Left colon (tissue), 2 donors: ENCODE data around the gene NPTN. TPM values are rescaled to one million over a fixed set of nuclear protein-coding genes. Genes with fewer than 3 reads are reported as not detected.

Source experiments
- ATAC-seq: fragments of 200-7000 bp; cut with Tn5 transposase; one replicate; pipeline ENCODE4 v1.9.1; 2020; ENCODE audit warnings: mild to moderate bottlenecking, moderate library complexity
- DNase-seq, 2 donors: peaks; one replicate each; pipeline ENCODE4 v3.0.0-alpha.2; 2020
- intact Hi-C, 2 donors: fragments of 100-400 bp; cut with DNase I in 1 of 2; cut with micrococcal nuclease in 1 of 2; formaldehyde crosslinking; loops; one replicate each; pipeline versions ENCODE4 v1.11.2 to v1.14.0; 2022; cut with DNase I, micrococcal nuclease
- total RNA-seq, 2 donors: library from RNA; stranded (reverse); fragmentation: NEBNext Ultra II Directional; extraction: Animal tissue kit (Norgen Biotek cat#: 25700); gene quantifications; one replicate each; pipeline ENCODE4 v1.2.1, GENCODE V29; 2021
- donor health status: DM: no; HTN: no; CAD: no.
- donor health status: DM: yes; HTN: yes; CAD: no.

Gene NPTN
- total RNA-seq, 2 donors from 2014 or later: 150 to 155 TPM

DNA sequence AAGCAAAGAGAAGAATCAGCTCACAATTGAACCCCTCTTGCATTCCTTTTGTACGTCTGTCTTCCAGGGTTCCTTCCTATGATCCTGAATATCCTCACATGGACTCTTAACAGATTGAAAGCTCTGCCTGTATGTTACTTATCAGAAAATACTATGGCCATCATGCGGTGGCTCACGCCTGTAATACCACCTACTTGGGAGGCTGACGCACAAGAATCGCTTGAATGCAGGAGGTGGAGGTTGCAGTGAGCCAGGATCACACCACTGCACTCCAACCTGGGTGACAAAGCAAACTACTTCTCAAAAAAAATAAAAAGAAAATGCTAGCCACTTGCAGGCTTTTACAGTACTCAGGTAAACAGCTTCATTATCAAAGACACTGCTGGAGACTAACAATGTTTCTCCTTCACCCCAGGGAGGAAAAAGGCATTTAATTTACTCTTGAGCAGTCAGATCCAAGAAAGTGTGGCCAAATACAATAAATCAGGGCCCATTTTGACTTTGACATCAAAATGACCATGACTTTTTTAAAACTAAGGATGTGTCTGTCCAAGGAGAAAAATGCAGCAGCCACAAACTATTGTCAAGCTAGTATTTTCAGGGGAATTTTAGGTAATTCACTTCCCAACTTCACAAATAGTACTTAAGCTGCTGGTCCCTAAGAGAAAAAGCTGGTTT is 27.3 kb downstream of the NPTN start:
- DNase-seq (no peak), ATAC-seq (no peak)
- intact Hi-C loops: no loop called here

DNA sequence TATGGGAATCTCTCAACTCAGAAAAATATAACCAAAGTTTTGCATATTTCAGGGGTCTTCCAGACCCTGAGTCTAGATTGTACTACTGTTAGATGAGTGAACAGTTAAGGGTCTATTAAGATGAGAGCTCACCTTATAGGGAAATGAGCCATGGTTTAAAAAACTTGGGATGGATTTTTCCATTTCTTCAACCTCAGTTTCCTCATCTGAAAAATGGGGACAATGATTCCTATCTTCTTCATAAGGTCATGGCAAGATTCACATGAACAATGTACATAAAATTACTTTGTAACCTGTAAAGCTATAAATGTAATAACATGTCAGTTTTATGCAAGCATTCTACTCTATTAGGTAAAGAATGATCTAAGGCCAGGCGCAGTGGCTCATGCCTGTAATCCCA is 28.7 kb downstream of the NPTN start:
- intact Hi-C loops: no loop called here
- DNase-seq (no peak), ATAC-seq (no peak)

DNA sequence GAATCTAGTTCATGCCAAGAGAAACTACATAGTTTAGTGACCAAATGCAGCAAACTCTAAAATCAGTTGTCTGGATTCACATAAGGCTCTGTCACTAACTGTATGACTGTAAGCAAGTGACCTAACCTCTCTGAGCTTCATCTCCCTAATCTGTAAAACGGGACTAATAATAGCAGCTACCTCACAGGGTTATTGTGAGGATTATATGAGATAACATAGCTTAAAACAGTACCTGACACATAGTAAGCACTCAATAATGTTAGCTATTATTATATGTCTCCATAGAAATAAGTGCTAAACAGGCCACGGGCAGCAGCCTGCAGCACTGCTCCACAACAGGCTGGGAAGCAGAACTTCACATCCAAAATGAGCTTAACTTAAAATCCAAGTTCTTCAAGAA is 30.2 kb downstream of the NPTN start:
- no peak for DNase-seq
- ATAC-seq: no peak
- intact Hi-C loops: no loop called here

DNA sequence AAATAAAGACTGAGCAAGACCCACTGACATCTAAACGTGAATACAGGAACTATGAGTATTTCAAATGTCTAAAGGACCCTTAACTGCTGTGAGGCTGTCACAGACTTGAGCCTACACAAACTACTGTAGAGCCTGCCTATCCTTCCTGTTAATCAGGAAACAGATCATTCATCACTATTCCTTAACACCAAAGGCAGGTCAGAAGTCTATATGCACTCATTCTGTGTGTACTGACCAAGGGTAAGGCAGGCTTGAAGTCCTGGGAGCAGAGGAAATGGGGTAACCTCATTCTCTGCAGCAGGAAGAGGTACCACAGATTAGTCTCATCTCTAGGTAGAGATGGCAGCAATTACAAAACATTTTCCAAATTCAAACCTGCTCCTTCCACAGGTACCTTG is 30.7 kb downstream of the NPTN start:
- DNase-seq: no peak
- intact Hi-C loops: no loop called here
- ATAC-seq: peak; percentile 73

DNA sequence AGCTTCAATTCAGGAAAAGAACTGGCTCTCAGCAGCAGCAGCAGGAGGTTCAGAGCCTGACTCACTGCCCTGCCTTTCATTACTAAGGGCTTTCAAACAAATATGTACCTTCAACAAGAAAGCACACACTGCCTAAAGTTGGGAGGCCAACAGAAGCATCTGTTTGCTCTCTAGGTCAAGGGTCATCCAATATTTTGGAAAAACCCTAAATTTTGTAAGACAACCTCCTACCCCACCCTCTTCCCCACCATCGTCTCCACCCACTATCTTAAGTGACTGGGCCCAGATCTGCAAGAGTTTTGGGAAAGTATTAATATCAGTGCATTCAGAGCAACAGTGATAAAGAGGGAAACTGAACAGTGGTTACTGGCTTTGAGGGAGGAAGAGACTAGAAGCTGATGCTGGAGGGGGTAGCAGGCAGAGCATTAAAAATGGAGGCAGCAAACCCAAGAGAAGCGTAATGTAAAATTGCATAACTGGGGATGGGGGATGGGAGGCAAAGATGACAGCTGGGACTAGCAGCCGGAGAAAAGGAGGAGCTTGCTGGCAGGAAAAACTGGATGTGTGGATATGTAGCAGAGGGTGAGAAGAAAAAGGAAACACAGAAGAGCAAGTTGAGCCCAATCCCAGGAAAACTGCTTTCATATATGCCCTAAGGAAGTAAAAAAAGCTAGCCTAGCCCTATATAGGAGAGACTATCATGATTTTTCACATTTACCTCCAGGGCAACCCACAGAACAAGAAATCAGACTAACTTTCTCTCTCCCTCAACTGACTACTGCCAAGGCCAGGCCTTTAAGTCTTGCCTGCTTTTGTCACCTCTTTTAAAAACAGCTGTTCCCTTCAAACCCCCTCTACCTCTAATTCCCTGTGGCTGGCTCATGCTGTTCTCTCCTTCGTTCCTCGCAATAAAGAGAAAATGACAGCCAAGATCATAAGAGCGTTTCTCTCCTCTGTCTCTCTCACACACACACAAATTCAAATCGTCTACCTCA is 31.4 kb downstream of the NPTN start:
- intact Hi-C loops: no loop called here
- ATAC-seq (peak; percentile 70), DNase-seq (peak; percentile 38 to 52)

DNA sequence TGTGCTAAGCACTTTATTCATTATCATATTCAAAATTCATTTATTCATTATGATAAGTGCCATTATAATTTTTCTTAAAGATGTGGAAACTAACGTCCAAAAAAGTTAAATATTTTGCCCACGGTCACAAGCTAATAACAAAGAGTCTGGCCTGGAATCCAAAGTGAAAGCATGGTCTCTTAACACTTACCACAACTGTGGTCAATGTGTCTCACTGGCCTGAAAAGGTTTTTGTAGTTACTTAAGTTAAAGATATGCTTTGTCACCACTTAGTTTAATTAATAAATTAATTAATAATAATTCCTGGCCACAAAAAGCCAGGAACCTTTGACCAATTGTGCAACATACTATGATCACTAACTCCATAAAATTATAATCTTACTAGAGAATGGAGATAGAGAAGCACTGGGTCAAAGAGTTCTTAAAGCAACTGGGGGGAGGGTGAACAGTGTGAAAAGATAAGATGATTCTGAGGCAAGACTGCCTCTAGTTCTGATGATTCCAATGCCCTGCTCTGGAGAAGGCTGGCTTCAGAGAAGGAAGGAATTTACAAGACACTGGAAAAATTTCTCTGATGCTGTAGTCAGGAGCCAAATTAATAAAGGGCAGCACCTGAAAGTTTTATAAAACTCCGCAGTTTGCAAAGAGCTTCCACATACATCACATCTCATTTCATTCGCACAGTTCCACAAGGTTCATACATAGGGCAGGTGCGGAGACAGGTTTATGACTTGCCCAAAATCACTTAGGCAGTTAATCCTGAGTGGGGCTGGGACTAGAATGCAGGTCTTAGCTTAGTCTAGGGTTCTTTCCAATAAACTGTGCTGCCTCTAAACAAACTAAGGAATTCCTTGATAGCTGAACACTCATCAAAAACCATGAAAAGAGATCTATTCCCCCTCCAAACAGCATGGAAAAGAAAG is 32.5 kb downstream of the NPTN start:
- ATAC-seq: no peak
- intact Hi-C loops: no loop called here
- no peak for DNase-seq

DNA sequence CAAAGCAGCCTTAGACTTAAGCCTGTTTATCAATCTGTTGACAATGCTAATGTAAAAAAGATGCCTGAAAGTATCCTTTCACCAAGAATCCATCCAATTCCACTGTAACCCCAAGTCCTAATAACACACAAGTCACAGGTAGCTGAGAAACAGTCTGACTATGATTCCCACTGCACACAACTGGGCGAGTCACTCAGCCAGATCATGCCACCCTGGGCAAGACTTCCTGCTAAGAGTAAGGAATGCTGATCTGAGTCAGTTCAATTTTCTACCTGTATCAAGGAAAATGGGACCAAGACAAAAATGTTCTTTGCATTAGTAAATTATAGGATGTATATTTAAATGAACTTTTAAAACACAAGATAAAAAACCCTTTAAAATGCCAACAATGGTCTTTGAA is 33.3 kb downstream of the NPTN start:
- intact Hi-C loops: no loop called here
- peak; percentile 61 for ATAC-seq
- DNase-seq: no peak

DNA sequence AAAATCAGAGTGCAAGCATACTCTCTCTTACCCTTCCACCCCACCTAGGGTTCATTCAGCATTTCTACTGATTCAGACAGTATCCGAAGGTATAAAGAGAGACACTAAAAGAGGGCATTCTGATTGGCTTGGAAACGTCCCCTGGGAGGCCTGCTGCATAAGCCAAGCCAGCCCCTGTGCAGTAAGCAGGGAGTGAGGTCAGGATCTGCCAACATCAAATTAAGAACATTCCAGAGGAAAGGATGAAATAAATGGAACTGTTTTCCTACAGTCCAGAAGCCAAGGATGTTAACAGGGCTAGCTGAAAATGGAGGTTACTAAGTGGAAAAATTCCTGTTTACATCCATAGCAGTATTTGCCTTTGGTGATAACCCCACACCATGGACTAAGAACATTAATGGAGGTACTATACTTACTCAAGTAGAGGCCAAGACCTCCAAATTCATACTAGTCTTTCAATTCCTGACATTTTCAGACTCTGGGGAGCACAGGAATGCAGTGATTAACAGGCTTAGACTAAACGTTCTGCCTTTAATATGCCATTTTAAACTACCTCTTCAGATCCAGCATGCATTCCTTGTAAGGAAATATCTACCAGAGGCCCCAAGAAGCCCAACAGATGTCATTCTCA is 34.5 kb downstream of the NPTN start:
- DNase-seq: no peak
- ATAC-seq: no peak
- intact Hi-C loops: no loop called here

DNA sequence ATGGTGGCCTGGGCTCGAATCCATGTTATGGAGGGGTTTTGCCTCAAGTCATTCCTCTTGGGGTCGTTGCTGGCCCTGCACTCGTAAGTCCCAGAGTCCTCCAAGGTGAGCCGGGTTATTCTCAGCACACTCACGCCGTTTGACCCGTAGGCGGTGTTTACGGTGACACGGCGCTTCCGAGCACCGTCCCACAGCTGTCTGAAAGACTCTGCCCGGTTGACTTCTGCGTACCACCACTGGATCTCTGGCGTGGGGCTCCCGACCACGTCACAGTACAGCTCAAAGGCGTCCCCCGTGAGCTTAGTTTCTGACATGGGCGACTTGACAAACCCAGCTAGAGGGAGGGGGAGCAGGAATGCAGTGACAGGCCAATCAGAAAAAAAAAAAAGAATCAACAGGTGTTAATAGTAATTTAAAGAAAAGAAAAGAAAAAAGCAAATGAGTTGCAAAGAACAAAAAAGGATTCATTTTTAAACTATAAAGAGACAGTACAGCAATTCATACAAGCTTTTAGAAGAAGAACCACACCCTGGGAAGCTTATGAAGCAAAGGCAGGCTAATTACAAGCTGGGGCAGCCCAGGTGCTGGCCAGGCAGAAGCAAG is 36.1 kb downstream of the NPTN start:
- ATAC-seq: no peak
- intact Hi-C loops: no loop called here
- no peak for DNase-seq

DNA sequence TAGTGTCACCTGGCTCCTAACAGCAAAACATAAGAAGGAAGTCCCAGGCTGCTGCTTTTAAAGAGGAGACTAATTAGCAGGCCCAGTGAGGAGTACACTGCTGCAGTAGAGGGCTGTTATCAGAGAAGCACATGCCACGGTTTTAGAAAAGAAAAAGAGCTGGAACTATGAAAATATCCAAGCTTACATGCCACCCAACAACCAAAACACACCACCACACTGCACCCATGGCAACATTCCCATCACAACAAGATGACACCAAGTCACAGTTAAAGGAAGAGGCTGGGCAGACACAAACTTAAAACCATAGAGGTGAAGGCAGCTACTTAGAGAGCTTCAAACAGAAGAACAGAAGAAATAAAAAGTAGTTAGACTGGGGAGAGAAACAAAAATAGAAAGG is 37.0 kb downstream of the NPTN start:
- intact Hi-C loops: no loop called here
- no peak for DNase-seq
- no peak for ATAC-seq

DNA sequence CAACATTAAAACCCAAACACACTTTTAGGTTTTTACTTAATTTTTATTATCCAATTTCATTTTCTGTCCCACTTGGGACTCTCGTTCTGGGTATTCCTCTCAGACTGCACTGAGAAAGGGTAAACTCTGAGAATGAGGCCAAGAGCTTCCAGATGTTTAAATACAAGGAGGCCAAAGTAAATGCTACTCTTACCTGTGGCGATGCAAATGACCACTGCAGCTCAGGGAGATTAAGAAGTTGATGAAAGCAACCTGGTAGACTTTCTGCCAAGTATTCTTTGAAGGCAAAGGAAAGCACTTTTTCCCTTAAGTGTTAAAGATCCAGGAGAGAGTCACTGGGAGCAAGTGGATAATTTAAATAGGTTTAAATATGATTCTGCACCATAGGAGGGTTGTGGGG is 39.1 kb downstream of the NPTN start:
- no peak for ATAC-seq
- DNase-seq: no peak
- intact Hi-C loops: no loop called here

DNA sequence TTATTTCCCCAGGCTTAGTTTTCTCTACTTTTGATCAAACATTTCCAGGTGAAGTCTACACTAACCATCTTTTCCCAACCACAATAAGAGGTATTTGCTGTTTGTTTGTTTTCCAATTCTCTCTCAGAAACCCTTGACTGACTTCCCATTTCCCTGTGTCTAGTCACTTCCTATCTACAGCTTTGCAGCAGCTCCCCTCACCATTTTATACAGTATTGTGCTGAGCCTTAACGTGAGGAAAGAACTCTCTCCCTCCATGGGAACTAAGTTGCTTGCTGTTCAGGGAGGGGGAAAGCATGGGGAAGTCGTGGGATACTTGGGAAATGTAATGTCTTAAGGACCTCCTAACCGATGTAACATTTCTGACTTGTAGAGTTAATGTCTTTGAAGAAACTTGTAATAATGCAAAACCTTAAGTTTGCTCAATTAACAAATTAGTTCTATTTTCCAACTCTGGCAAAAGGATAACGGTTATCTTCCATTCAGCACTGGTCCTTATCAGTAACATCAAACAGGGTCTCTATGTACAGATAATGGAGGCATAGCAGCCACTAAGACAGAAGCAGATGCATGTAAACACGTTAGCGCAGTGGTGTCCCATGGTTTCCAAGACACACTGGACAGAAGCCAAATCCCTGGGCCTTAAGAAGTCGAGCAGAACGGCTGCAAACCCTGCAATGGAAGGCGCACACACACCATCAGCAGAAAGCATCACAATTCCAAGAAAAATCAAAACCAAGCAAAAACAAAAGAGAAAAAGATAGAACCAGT is 39.7 kb downstream of the NPTN start:
- no peak for ATAC-seq
- DNase-seq: no peak
- intact Hi-C loops: no loop called here

DNA sequence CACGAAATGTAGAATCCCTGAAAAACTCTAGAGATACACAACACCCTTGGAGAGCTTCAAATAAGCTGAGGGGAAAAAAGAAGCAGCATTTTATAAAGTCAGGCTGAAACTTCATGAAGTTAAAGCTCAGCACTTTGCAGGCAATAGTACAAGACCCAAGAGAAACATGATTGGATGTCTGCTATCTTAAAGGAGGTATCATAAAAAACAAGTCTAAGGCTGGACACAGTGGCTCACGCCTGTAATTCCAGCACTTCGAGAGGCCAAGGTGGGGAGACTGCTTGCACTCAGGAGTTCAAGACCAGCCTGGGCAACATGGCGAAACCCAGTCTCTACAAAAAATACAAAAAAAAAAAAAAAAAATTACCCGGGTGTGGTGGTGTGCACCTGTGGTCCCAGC is 42.9 kb downstream of the NPTN start:
- intact Hi-C loops: no loop called here
- ATAC-seq (no peak), DNase-seq (no peak)

DNA sequence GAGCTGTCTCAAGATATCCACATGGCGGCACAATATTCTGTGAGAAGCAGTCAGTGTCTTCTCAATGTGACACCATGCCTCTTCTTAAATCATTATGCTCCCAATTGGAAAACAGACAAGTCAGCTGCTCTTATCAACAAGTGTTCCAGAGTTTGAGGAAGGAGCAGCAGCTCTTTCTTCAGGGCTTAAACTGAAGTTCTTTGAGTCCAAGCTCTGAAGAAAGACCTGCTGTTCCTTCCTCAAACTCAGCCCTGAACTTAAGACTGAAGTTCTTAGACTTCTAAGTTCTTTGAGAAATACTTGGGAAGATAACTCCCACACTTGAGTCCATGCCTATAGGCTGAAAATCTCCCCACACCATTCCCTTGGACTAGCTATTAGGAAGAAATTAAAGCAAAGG is 43.4 kb downstream of the NPTN start:
- DNase-seq: no peak
- ATAC-seq: no peak
- intact Hi-C loops: no loop called here

DNA sequence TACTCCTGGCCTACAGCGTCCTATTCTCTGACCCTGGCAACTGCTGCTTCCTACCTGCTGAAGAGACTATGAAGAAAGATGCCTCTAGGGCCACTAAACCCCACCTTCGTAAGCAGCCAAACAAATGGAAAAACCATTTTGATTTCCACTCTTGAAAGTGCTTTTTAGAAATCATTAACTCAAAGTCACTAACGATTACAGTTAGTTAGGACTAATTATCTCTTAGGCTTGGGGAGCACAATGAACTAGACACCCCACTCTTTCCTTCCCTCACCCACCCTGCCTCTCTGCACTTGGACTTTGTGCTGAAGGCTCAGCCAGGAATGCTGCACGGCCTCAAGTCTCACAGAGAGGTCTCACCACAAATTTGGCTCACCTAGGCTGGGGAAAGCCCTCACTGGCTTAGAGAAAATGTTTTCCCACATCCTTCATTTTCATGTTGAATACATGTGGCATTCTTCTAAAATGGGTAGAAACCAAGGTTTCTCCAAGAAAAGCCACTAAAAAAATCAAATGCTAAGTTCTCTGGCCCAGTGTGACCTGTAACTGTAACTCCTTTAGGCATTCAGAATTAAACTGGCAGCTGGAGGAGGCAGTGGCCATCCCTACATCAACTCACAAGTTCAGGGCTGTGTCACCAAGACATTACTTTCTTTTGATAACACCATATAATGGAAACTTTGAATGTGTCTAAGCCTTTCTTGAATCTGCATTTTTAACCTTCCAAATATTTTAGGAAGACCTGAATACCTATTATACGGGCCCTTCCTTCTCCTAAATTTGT is 47.1 kb downstream of the NPTN start:
- no peak for ATAC-seq

DNA sequence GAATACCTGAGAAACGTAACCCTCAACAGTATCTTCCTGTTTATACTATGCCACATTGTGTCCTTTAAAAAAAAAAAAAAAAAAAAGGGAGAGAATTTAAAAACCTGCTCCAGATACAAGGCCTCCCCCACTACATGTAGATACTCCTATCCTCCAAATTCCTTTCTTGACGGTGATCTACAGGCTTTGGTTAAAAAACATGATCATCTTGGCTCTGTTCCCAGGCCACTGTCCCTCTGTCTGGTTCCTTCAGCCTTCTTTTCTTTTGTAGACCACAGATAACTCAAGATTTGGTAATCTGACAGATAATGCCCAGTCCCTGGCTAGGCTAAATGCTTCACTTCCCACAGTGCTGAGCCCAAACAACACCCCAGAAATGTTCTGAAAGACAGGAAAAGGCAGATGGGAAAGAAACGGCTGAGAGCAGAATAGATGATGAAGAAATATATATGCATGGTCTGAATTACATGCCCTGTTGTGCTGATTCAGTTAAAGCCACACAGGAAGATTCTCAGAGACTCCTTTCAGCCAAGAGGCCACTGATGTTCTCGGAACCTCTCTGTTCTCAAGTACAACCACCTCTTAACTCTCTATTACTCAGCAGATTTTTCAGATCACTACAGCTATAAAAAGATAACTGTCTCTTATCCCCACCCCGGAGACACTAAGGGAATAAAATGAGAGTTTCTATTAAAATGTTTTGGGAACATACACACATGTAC is 48.3 kb downstream of the NPTN start:
- intact Hi-C loops: no loop called here
- ATAC-seq (no peak), DNase-seq (no peak)

More for the DNA sequence above, 47.1 kb downstream of the NPTN start:
- DNase-seq: no peak
- intact Hi-C loops: no loop called here
